Measurements from ENCODE around the gene ZCCHC7. TPM values are rescaled to one million over a fixed set of nuclear protein-coding genes. Genes with fewer than 3 reads are reported as not detected.

Gene ZCCHC7
- total and polyA plus RNA-seq, 9 of the 15 experiments (the other 6 are each of a cell fraction or from before 2014, with no cell fraction given): 34.1 to 68.9 (median 48.8) TPM

DNA sequence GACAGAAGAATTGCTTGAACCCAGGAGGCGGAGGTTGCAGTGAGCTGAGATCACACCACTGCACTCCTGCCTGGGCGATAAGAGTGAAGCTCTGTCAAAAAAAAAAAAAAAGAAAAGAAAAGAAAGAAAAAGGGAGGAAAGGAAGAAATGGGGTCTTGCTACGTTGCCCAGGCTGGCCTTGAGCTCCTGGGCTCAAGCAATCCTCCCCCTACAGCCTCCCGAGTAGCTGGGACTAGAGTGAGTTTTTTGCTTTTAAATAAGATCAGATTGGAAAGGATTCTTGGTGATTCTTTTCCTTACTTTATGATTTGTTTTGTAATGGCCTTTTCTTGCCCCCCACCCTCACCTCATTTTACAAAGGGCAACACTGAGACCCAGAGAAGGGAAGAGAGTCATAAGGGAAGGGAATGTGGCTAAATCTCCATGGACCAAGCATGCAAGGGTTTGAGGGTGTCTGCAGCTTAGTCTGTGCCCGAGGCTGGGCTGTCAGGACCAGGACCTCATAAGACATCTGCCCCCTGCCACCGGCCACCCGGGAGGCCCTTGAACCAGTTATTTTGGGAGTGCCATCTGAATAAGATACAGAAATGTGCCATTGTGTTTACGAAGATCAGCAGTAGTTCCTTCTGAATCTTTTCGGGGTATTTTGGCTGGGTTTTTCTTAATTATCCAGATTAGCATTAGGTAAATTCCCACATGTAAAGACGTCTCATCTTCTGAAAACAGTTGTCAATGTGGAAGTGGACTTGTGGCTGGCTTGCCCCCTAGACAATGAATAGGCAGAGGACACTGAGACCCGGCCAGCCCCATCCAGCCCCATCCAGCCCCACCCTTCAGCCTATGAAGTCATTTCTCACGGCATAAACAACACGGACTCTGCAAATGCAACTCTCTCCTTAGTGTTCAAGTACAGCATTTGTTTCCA, 257.6 kb downstream of the ZCCHC7 start:
- in situ Hi-C loops (cut with MboI) (no loop called here), intact Hi-C loops (cut with micrococcal nuclease) (no loop called here)
- Histone ChIP-seq H3K9me1 (ENCODE audit: control insufficient read depth, insufficient read depth, low read length) (peaks cover 3% of the 10 kb centered on the region), H3K9ac (ENCODE audit: insufficient read depth in 1 of 2, low read depth in 2 of 2, low read length in 2 of 2) (no peak overlapping the region), H3K4me2 (ENCODE audit: insufficient read depth, low read length) (no peak overlapping the region), H3K27me3 (ENCODE audit: control insufficient read depth in 2 of 2, insufficient read depth in 2 of 2, low read length in 2 of 2) (peaks cover 6 to 23% of the 10 kb centered on the region in 2 experiments; a peak in 3 of 5 replicates), H3K36me3 (ENCODE audit: control insufficient read depth, insufficient read depth, low read length) (no peaks in the 10 kb centered on the region), H3K79me2 (ENCODE audit: control insufficient read depth, insufficient read depth, low read length) (no peaks in the 10 kb centered on the region), H3K4me3 (no peak overlapping the region), H2AFZ (ENCODE audit: low read depth, low read length) (peak overlapping the region; percentile 27), H3K27ac (ENCODE audit: extremely low read depth, low read depth, low read length) (no peak overlapping the region), H3K9me3 (replicated peaks; ENCODE audit: control insufficient read depth, insufficient read depth, low read depth, low read length) (peaks cover 8% of the 10 kb centered on the region), H3K4me1 (replicated peaks in 1 of 2; ENCODE audit: control insufficient read depth in 2 of 2, insufficient read depth in 2 of 2, low read length in 2 of 2) (peaks cover 5 to 8% of the 10 kb centered on the region in 2 experiments; a peak in 3 of 5 replicates), H4K20me1 (replicated peaks; ENCODE audit: control insufficient read depth, insufficient read depth, low read length) (no peaks in the 10 kb centered on the region)
- TF ChIP-seq EGR1 (conservative IDR thresholded peaks at IDR 0.05): no peak
- no peak for TF ChIP-seq RBM39 (optimal IDR thresholded peaks at IDR 0.05; ENCODE audit: low read depth, low read length)
- TF ChIP-seq ZNF121 (CRISPR knock-in tag; conservative IDR thresholded peaks at IDR 0.05): peak; percentile 93
- TF ChIP-seq GATAD2B (IDR thresholded peaks at IDR 0.05; ENCODE audit: borderline replicate concordance): no peak
- TF ChIP-seq, protein P1, sequence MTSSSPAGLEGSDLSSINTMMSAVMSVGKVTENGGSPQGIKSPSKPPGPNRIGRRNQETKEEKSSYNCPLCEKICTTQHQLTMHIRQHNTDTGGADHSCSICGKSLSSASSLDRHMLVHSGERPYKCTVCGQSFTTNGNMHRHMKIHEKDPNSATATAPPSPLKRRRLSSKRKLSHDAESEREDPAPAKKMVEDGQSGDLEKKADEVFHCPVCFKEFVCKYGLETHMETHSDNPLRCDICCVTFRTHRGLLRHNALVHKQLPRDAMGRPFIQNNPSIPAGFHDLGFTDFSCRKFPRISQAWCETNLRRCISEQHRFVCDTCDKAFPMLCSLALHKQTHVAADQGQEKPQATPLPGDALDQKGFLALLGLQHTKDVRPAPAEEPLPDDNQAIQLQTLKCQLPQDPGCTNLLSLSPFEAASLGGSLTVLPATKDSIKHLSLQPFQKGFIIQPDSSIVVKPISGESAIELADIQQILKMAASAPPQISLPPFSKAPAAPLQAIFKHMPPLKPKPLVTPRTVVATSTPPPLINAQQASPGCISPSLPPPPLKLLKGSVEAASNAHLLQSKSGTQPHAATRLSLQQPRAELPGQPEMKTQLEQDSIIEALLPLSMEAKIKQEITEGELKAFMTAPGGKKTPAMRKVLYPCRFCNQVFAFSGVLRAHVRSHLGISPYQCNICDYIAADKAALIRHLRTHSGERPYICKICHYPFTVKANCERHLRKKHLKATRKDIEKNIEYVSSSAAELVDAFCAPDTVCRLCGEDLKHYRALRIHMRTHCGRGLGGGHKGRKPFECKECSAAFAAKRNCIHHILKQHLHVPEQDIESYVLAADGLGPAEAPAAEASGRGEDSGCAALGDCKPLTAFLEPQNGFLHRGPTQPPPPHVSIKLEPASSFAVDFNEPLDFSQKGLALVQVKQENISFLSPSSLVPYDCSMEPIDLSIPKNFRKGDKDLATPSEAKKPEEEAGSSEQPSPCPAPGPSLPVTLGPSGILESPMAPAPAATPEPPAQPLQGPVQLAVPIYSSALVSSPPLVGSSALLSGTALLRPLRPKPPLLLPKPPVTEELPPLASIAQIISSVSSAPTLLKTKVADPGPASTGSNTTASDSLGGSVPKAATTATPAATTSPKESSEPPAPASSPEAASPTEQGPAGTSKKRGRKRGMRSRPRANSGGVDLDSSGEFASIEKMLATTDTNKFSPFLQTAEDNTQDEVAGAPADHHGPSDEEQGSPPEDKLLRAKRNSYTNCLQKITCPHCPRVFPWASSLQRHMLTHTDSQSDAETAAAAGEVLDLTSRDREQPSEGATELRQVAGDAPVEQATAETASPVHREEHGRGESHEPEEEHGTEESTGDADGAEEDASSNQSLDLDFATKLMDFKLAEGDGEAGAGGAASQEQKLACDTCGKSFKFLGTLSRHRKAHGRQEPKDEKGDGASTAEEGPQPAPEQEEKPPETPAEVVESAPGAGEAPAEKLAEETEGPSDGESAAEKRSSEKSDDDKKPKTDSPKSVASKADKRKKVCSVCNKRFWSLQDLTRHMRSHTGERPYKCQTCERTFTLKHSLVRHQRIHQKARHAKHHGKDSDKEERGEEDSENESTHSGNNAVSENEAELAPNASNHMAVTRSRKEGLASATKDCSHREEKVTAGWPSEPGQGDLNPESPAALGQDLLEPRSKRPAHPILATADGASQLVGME (CRISPR knock-in tag; IDR thresholded peaks at IDR 0.05): no peak
- TF ChIP-seq, protein P2, sequence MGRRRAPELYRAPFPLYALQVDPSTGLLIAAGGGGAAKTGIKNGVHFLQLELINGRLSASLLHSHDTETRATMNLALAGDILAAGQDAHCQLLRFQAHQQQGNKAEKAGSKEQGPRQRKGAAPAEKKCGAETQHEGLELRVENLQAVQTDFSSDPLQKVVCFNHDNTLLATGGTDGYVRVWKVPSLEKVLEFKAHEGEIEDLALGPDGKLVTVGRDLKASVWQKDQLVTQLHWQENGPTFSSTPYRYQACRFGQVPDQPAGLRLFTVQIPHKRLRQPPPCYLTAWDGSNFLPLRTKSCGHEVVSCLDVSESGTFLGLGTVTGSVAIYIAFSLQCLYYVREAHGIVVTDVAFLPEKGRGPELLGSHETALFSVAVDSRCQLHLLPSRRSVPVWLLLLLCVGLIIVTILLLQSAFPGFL (CRISPR knock-in tag; IDR thresholded peaks at IDR 0.05): no peak
- TF ChIP-seq RNF2 (IDR thresholded peaks at IDR 0.05): no peak
- TF ChIP-seq RBM25 (IDR thresholded peaks at IDR 0.05; ENCODE audit: low read depth, low read length, severe bottlenecking): peak; percentile 64
- no peak for TF ChIP-seq ETS2 (tag; IDR thresholded peaks at IDR 0.05; ENCODE audit: borderline replicate concordance, poor library complexity, severe bottlenecking)
- ChIA-PET POLR2A (interaction anchor here (0.5 to 1.9 kb wide), 3 partner anchors 9 to 13 kb away, joined by 3 to 8 read pairs (median 3); no protein-coding TSS in a partner anchor), CTCF (ENCODE audit: low intra/inter-chr PET ratio) (no interaction called here)
- 13% methylated on average over 12 of the region's 13 CpGs for WGBS (ENCODE audit: insufficient coverage, low coverage, missing lambda C conversion rate)
- no TSS peak for BruUV-seq (replicated peaks)
- DNase-seq (ENCODE audit: extremely low read depth in 1 of 4, low spot score in 3 of 4) (no peak), ATAC-seq (0 out of 3 replicates have a peak, but pooled peaks have one; percentile 34), FAIRE-seq (no peak)
